ENCODE data around the gene DPM2. TPM values are rescaled to one million over a fixed set of nuclear protein-coding genes. Genes with fewer than 3 reads are reported as not detected.
A peak's percentile ranks its signal among the peaks of the same experiment; 100 is the strongest.

Gene DPM2
- total RNA-seq, 2 donors from 2014 or later: 29.4 to 54.5 TPM

DNA sequence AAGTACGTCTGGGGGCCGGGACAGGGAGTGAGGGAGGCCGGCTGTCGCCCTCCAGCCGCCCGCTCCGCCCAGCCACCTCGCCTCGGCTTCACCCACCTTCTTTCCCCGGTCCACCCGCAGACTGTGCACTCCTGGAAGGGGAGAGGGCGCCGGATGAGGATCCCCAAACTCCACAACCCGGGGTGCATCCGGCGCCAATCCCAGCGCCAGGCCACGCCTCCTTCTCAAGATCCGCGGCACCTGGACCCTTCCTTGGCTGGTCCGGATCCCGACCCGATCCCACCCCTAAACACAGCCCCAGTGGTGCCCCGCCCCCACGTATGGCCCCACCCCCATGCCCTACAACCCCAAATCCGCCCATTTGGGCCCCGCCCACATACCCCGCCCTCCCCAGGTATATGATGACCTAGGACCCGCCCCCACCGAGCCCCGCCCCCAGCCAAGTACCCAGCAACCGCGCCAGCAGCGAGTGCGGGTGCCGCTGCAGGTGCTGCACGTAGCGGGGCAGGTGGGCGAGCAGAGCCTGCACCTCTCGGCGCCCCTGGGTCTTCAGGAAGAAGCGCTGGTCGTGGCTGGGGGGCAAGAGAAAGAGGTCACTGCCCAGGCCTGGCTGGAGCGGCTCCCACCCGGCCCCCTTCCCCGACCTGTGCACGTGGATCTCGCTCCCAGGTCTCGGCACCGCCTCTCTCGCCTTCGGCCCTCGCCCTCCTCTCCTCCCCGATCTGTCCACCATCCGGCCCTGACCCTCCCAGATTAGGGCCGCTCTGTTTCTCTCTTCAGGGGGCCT, 10.3 kb downstream of the DPM2 start:
- H3K27ac Mint-ChIP-seq: no peak overlapping the region

DNA sequence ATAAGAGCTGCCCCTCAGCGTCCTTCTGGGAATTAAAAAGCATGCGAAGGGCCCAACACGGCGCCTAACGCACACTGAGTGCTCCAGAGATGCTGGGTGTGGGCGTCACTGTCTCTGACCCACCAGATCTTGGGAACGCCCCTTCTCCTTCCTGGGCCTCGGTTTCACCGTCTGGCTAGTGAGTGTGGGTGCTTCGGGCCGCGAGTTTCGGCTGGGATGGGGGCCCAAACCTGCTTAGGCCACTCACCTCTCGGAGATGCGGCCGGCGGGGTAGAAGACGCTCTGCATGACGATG, 10.8 kb downstream of the DPM2 start:
- no peaks in the 10 kb centered on the region for H3K36me3 Mint-ChIP-seq (ENCODE audit: low read depth)
- no peaks in the 10 kb centered on the region for H3K27me3 Mint-ChIP-seq
- ATAC-seq (replicated peaks): peak; percentile 7
- peak overlapping the region; percentile 61 for H3K4me3 Mint-ChIP-seq
- H3K27ac Mint-ChIP-seq: no peak overlapping the region
- H3K4me1 Mint-ChIP-seq: peaks cover 10% of the 10 kb centered on the region
- H3K9me3 Mint-ChIP-seq: no peaks in the 10 kb centered on the region

More for the DNA sequence above, 10.3 kb downstream of the DPM2 start:
- peak; percentile 51 for ATAC-seq (replicated peaks)
- H3K4me3 Mint-ChIP-seq: peak overlapping the region; percentile 61
- H3K9me3 Mint-ChIP-seq: no peaks in the 10 kb centered on the region
- no peaks in the 10 kb centered on the region for H3K27me3 Mint-ChIP-seq
- H3K4me1 Mint-ChIP-seq: peaks cover 10% of the 10 kb centered on the region
- H3K36me3 Mint-ChIP-seq (ENCODE audit: low read depth): no peaks in the 10 kb centered on the region

DNA sequence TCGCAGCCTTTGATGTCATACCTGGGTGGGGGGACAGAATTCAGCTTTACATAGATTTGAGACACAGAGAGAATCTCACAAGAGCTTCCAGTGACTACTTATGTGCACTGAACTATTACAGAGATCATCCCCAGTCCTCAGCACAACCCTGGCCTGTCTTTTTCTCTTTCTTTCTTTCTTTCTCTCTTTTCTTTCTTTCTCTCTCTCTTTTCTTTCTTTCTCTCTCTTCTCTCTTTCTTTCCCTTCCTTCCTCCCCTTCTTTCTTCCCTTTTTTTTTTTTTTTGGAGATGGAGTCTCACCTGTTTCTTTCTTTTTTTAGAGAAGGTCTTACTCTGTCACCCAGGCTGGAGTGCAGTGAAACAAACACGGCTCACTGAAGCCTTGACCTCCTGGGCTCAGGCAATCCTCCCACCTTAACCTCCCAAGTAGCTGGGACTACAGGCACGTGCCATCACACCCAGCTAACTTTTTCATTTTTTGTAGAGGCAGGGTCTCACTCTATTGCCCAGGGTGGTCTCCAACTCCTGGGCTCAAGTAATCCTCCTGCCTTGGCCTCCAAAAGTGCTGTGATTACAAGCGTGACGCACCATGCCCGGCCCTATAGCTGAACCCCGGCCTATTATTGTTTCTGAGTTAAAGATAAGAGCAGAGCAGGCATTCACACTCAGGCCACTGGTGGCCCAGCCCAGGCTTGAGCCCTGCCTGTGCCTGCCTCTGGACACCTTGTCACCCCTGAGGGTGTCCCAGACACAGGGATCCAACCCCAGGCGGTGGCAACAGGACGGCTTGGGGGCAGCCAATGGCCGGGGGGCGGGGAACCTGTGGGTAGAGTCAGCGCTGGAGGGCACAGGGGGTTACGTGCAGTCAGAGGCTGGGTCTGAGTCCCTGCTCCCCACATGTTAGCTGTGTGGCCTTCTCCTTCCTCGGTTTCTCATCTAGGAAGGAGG, 11.4 kb downstream of the DPM2 start:
- no peak for ATAC-seq (replicated peaks)
- no peaks in the 10 kb centered on the region for H3K36me3 Mint-ChIP-seq (ENCODE audit: low read depth)
- peaks cover 5% of the 10 kb centered on the region for H3K4me1 Mint-ChIP-seq
- H3K27ac Mint-ChIP-seq: no peak overlapping the region
- no peaks in the 10 kb centered on the region for H3K9me3 Mint-ChIP-seq
- H3K27me3 Mint-ChIP-seq: no peaks in the 10 kb centered on the region
- H3K4me3 Mint-ChIP-seq: peak overlapping the region; percentile 61

DNA sequence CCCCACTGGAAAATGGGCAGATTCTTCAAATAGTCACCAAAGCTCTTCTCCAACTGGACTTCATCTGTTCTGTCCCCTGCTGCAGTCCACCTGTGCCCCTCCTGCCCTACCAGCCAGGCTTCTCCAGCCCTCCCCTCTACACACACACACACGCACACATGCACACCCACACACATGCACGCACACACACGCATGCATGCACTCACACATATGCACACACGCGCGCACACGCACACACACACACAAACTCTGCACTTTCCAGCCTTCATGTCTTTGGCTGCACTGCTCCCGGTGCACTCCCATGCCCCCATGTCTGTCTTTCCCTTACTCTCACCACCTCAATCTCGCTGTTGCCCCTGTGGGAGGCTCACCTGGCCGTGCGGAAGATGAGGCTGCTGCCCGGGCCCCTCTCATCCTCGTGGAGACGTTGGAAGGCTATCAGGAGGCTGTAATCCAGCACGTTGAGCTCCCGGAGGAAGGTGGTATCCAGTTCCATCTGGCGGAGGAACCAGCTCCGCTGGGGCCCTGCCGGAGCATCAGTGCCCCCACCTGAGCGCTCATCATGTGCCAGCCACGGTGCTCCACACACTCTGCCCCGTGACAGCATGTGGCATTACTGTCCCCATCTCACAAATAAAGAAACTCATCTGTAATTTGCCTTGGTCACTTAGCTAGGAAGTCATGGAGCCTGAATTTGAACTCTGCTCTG, 12.8 kb downstream of the DPM2 start:
- Mint-ChIP-seq H3K9me3 (no peaks in the 10 kb centered on the region), H3K4me3 (no peak overlapping the region), H3K27me3 (no peaks in the 10 kb centered on the region), H3K4me1 (peaks cover 4% of the 10 kb centered on the region), H3K36me3 (ENCODE audit: low read depth) (no peaks in the 10 kb centered on the region), H3K27ac (no peak overlapping the region)
- ATAC-seq (replicated peaks): no peak

DNA sequence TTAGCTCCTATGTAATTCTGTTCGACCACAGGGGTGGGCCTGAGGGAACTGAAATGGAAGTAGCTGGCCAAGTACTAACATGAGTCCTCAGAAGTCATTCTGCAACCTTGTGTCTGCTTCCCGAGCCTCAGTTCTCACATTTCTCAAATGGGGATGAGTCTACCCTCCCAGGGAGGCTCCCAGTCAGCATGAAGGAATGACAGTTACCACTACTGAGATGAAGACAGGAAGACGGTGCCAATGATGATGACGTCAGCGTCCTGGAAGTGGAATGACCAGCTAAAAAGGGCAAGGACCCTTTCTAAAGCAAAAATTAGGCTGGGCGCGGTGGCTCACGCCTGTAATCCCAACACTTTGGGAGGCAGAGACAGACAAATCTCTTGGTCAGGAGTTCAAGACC, 13.9 kb downstream of the DPM2 start:
- Mint-ChIP-seq H3K9me3 (no peaks in the 10 kb centered on the region), H3K4me1 (peaks cover 4% of the 10 kb centered on the region), H3K27ac (no peak overlapping the region), H3K27me3 (no peaks in the 10 kb centered on the region), H3K4me3 (no peak overlapping the region), H3K36me3 (ENCODE audit: low read depth) (no peaks in the 10 kb centered on the region)
- ATAC-seq (replicated peaks): no peak

DNA sequence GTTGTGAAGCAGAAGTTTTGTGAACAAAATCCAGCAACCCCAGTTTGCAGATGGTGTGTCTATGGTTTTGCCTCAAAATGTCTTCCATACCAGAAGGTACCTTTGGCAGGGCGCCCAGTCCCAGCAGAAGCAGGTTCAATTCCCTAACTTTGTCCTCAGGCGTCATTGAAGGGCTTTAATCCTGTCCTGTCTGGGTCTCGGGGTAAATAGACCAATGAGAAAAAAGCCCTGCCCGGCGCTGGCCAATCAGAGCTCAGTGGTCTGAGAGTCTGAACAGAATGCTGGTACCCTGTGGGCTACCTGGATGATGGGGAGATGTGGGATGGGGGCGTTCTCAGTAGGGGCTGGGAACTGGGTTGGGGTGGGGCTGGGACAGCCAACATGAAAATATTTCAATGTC, 14.6 kb downstream of the DPM2 start:
- no peaks in the 10 kb centered on the region for H3K27me3 Mint-ChIP-seq
- H3K4me1 Mint-ChIP-seq: peaks cover 4% of the 10 kb centered on the region
- H3K36me3 Mint-ChIP-seq (ENCODE audit: low read depth): no peaks in the 10 kb centered on the region
- H3K4me3 Mint-ChIP-seq: no peak overlapping the region
- no peak for ATAC-seq (replicated peaks)
- no peaks in the 10 kb centered on the region for H3K9me3 Mint-ChIP-seq
- H3K27ac Mint-ChIP-seq: no peak overlapping the region

DNA sequence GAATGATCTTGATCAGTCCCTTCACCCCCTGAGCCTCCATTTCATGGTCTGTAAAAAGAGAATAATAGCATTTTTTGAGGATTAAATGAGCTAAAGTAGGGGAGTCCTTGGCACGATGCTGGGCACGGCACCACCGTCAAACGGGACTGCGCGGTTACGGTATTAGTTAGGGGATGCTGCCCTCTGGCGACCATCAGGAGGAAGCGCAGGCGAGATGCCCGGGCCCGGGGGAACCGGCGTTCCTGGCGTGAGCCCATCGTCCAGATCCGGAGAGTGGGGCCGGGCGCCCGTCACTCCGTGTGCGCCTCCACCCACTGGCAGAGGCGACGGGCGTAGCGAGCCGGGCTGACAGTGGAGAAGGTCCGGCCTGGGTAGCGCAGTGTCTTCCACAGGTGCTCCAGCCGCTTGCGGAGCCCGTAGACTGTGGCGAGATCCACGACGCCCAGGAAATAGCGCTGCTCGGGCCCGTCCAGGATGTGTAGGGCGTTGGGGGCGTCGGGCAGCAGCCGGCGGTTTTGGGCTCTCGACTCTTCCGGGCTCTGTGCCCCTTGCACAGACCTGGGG, 16.0 kb downstream of the DPM2 start:
- peak; percentile 37 for ATAC-seq (replicated peaks)
- H3K27me3 Mint-ChIP-seq: no peaks in the 10 kb centered on the region
- peak overlapping the region; percentile 53 for H3K4me3 Mint-ChIP-seq
- H3K27ac Mint-ChIP-seq: no peak overlapping the region
- peaks cover 4% of the 10 kb centered on the region for H3K4me1 Mint-ChIP-seq
- no peaks in the 10 kb centered on the region for H3K9me3 Mint-ChIP-seq
- no peaks in the 10 kb centered on the region for H3K36me3 Mint-ChIP-seq (ENCODE audit: low read depth)

DNA sequence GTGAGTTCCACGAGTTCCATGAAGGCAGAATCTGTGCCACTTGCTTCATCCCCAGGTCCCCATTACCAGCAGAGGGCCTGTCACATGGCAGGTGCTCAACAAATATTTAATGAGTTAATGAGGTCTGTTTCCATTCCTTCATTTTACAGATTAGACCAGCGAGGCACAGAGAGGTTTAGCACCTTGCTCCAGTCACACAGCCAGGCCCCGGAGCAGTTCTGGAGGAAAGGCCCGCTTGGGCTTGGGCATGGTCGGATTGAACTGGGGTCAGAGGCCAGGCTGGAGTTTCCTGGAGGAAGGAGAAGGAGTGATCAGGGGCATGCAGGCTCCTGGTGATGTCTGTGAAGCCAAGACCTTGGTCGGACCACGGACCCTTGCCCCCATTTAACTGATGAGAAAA, 16.9 kb downstream of the DPM2 start:
- H3K36me3 Mint-ChIP-seq (ENCODE audit: low read depth): no peaks in the 10 kb centered on the region
- peaks cover 4% of the 10 kb centered on the region for H3K4me1 Mint-ChIP-seq
- no peaks in the 10 kb centered on the region for H3K9me3 Mint-ChIP-seq
- H3K27ac Mint-ChIP-seq: peak overlapping the region; percentile 55
- ATAC-seq (replicated peaks): no peak
- H3K27me3 Mint-ChIP-seq: no peaks in the 10 kb centered on the region
- no peak overlapping the region for H3K4me3 Mint-ChIP-seq

DNA sequence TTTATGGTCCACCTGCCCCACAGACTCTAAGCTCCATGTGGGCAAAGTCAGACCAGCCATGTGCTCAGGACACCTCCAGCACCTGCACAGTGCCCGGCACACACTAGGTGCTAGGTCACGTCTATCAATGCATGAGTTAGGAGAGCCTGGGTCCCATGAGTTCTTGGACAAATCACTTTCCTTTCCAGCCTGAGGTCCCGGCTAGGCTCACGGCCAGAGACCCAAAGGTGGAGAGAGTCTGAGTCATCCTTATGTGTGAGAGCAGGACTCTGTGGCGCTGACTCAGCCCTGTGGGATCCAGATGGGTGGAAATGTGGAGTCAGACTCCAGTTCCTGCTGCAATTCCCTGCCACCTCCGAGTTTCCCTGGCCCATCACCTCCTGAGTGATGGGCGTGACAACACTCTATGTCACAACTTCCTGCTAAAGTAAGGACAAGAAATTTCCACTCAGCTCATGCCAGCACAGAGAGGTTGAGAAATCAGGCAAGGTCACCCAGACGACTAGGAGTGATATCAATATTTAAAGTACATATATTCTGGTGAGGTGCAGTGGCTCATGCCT, 18.3 kb downstream of the DPM2 start:
- H3K4me1 Mint-ChIP-seq: no peaks in the 10 kb centered on the region
- no peaks in the 10 kb centered on the region for H3K9me3 Mint-ChIP-seq
- no peaks in the 10 kb centered on the region for H3K36me3 Mint-ChIP-seq (ENCODE audit: low read depth)
- H3K4me3 Mint-ChIP-seq: peak overlapping the region; percentile 74
- ATAC-seq (replicated peaks): peak; percentile 39
- H3K27ac Mint-ChIP-seq: peak overlapping the region; percentile 55
- H3K27me3 Mint-ChIP-seq: no peaks in the 10 kb centered on the region

DNA sequence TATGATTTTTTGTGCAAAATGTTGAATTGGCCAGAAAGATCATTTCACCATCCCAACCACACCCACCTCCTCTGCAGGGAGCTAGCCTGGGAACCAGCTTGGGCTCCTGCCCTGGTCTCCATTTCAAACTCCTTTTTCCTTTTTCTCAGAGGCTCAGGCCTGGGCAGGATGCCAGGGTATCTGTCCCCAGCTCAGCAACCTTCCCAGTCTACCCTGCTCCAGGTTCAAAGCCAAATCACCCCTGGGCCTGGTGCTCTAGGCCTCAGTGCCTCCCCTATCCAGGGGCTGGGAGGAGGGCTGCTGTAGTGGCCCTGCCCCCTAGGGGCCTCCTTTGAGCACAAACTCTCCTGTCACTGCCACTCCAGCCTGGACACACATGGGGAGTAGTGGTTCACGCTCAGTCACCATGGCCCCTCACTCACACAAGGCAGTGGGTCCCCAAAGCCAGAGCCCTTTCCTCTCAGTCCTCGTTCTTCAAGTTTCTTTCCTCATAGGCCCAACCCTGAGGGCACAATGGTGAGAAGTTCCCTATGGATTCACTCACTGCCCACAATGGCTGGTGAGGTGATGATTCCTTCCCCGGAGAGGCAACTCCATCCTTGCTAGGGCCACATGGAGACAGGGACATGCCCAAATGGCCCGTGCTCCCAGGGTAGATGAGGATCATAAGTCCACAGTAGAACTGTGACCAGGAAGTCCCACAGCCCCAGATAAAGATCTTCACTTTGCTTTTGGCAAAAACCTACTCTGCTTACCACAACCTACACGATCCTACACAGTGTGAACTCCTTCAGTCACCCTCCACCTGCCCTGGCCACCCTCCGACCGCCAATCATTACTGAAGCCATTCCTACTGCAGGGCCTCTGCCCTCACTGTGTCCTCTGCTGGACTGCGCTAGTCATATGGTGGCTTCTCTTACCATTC, 19.2 kb downstream of the DPM2 start:
- peak overlapping the region; percentile 74 for H3K4me3 Mint-ChIP-seq
- peaks cover 8% of the 10 kb centered on the region for H3K36me3 Mint-ChIP-seq (ENCODE audit: low read depth)
- no peak for ATAC-seq (replicated peaks)
- no peaks in the 10 kb centered on the region for H3K4me1 Mint-ChIP-seq
- peak overlapping the region; percentile 55 for H3K27ac Mint-ChIP-seq
- no peaks in the 10 kb centered on the region for H3K9me3 Mint-ChIP-seq
- H3K27me3 Mint-ChIP-seq: no peaks in the 10 kb centered on the region

DNA sequence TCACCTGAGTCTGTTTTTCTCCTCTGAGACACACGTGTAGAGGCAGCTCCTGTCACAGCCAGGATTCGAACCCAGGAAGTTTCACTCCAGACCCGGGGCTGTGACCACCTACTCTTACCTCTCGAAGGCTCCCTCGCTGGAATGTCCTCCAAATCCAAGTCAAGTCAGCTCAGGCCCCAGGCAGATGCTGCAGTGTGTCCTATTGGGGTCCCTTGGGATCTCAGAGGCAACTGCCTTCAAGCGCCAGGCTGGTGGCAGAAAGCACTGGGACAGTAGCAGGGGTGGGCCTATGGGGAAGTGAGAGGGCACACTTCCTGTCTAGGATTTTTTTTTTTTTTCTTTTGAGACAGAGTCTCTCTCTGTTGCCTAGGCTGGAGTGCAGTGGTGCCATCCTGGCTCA, 20.1 kb downstream of the DPM2 start:
- Mint-ChIP-seq H3K4me3 (peak overlapping the region; percentile 74), H3K36me3 (ENCODE audit: low read depth) (peaks cover 14% of the 10 kb centered on the region), H3K4me1 (no peaks in the 10 kb centered on the region), H3K27ac (no peak overlapping the region), H3K9me3 (no peaks in the 10 kb centered on the region), H3K27me3 (no peaks in the 10 kb centered on the region)
- no peak for ATAC-seq (replicated peaks)

DNA sequence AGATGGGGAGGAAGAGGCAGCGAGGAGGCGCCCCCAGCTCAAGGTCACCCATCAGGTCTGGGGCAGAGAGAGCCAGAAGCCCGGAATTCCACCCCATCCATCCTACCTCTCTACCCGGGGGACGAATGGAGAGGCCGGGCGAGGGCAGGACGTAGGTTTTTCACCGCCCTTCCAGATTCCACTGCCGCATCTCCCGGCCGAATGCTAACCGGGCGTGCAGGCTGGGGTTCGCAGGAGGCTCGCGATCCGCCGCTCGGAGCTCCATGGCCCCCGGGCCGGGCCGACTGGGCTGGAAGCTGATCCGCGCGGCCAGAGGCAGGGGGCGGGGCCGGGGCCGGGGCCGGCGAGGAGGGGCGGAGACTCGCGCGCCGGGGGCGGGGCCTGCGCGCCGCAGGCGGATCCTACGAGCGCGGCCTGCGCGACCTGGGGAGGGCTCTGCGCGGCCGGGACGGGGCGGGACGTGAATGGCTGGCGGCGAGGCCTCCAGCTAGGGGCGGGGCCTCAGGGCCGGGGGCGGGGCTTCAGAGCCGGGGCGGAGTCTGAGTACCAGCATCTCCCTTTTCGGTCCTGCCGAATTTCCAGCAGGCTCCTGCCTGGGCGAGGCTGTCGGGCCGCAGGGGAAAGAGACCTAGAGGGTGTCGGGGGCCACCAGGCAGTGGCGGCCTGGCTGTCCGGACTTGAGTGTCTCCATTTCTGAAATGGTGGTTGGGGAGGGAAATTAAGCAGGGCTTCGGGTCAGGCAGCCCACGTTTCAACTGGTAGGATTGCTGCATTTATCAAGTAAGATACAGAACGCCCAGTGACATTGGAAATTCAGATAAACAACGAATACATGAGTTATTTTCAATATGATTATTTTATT, 20.7 kb downstream of the DPM2 start, which contains the start of gene ST6GALNAC4:
TSS of gene ST6GALNAC4 (minus strand) at position 322 of the 862 bp plus-strand sequence. CDS start 622 bp downstream, outside the sequence.
- Mint-ChIP-seq H3K9me3 (no peaks in the 10 kb centered on the region), H3K4me1 (no peaks in the 10 kb centered on the region), H3K27me3 (no peaks in the 10 kb centered on the region), H3K27ac (peak within 1 kb of the TSS; percentile 15), H3K4me3 (peak within 1 kb of the TSS; percentile 74), H3K36me3 (ENCODE audit: low read depth) (peaks cover 14% of the 10 kb centered on the region)
- ATAC-seq (replicated peaks): peak; percentile 96

All from activated T-helper 17 cell treated with anti-CD3 and anti-CD28 coated beads, Interleukin-2, amount 50 U/mL, for 72 hours (primary cell).